Kidney epithelial cell (primary cell): ENCODE data around the gene CACNA1I. TPM values are rescaled to one million over a fixed set of nuclear protein-coding genes. Genes with fewer than 3 reads are reported as not detected.

Source experiments
- DNase-seq: peaks from one replicate; pipeline ENCODE4 v3.0.0-alpha.2; 2010; ENCODE audit warnings: low read depth
- H3K27me3 ChIP-seq: 2 replicates; pipeline ENCODE4 v1.6.0; 2011; ENCODE audit warnings: low read length; ENCODE audit not compliant: control insufficient read depth, insufficient read depth
- H3K36me3 ChIP-seq: 2 replicates; pipeline ENCODE4 v1.5.1; 2011; ENCODE audit warnings: low read length; ENCODE audit not compliant: control insufficient read depth, insufficient read depth
- H3K4me3 ChIP-seq: 2 replicates; pipeline ENCODE4 v1.5.1; 2011; ENCODE audit warnings: low read depth, mild to moderate bottlenecking, control low read depth, low read length
- CTCF ChIP-seq: IDR thresholded peaks from 2 replicates; pipeline ENCODE4 v1.5.1; 2011; ENCODE audit warnings: mild to moderate bottlenecking, moderate library complexity, low read length, control low read depth, inconsistent platforms; ENCODE audit not compliant: insufficient read depth, poor library complexity, severe bottlenecking
- total RNA-seq: library from RNA; depleted of rRNA; stranded (reverse); fragments of >200 nt; gene quantifications from 2 replicates; pipeline ENCODE4 v1.2.3, GENCODE V29; 2015

The CACNA1I gene
- total RNA-seq, 1 donor from 2014 or later = not detected

- no peak for TF ChIP-seq CTCF
- Histone ChIP-seq H3K36me3 (no peaks in the 10 kb centered on the region), H3K27me3 (peaks cover 23% of the 10 kb centered on the region), H3K4me3 (no peak overlapping the region)
- no peak for DNase-seq
These were observed 77.5 kb downstream of the CACNA1I start for GRCh38 chr22:39647836-39648629.

- peaks cover 22% of the 10 kb centered on the region for H3K27me3 ChIP-seq
- H3K4me3 ChIP-seq = no peak overlapping the region
- no peak for DNase-seq
- TF ChIP-seq CTCF = no peak
- H3K36me3 ChIP-seq = no peaks in the 10 kb centered on the region
These were observed 78.0 kb downstream of the CACNA1I start for GRCh38 chr22:39648630-39648950.

GRCh38 chr22:39649500-39650089, 79.0 kb downstream of the CACNA1I start:
- DNase-seq = no peak
- no peak for TF ChIP-seq CTCF
- Histone ChIP-seq H3K36me3 (no peaks in the 10 kb centered on the region), H3K4me3 (no peak overlapping the region), H3K27me3 (peaks cover 23% of the 10 kb centered on the region)

GRCh38 chr22:39651053-39651996, 80.8 kb downstream of the CACNA1I start:
- no peak overlapping the region for H3K4me3 ChIP-seq
- no peak for TF ChIP-seq CTCF
- H3K36me3 ChIP-seq = no peaks in the 10 kb centered on the region
- H3K27me3 ChIP-seq = peaks cover 36% of the 10 kb centered on the region
- no peak for DNase-seq

GRCh38 chr22:39652990-39653786, 82.6 kb downstream of the CACNA1I start:
- no peak overlapping the region for H3K4me3 ChIP-seq
- peaks cover 40% of the 10 kb centered on the region for H3K27me3 ChIP-seq
- no peak for DNase-seq
- no peaks in the 10 kb centered on the region for H3K36me3 ChIP-seq
- TF ChIP-seq CTCF = no peak
